ENCODE results near the gene HTT. TPM values are rescaled to one million over a fixed set of nuclear protein-coding genes. Genes with fewer than 3 reads are reported as not detected.

HTT gene
- total and polyA plus RNA-seq, 9 of the 15 experiments (the other 6 are each of a cell fraction or from before 2014, with no cell fraction given), result 0.66 to 31.6 (median 14.7) TPM

DNA sequence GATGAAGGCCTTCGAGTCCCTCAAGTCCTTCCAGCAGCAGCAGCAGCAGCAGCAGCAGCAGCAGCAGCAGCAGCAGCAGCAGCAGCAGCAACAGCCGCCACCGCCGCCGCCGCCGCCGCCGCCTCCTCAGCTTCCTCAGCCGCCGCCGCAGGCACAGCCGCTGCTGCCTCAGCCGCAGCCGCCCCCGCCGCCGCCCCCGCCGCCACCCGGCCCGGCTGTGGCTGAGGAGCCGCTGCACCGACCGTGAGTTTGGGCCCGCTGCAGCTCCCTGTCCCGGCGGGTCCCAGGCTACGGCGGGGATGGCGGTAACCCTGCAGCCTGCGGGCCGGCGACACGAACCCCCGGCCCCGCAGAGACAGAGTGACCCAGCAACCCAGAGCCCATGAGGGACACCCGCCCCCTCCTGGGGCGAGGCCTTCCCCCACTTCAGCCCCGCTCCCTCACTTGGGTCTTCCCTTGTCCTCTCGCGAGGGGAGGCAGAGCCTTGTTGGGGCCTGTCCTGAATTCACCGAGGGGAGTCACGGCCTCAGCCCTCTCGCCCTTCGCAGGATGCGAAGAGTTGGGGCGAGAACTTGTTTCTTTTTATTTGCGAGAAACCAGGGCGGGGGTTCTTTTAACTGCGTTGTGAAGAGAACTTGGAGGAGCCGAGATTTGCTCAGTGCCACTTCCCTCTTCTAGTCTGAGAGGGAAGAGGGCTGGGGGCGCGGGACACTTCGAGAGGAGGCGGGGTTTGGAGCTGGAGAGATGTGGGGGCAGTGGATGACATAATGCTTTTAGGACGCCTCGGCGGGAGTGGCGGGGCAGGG lies 568 bp downstream of the HTT start (continued):
- TF ChIP-seq SIRT6 (IDR thresholded peaks at IDR 0.05; ENCODE audit: low read depth, low read length) (no peak), ZBTB1 (CRISPR knock-in tag; IDR thresholded peaks at IDR 0.05; ENCODE audit: borderline replicate concordance, low read depth) (no peak), PHF21A (IDR thresholded peaks at IDR 0.05; ENCODE audit: borderline replicate concordance, low read depth) (no peak), FOXA3 (CRISPR knock-in tag; conservative IDR thresholded peaks at IDR 0.05 in 1 of 2, IDR thresholded peaks at IDR 0.05 in 1 of 2) (no peak), RHOXF2B (CRISPR knock-in tag; conservative IDR thresholded peaks at IDR 0.05) (no peak), ZFP1 (CRISPR knock-in tag; IDR thresholded peaks at IDR 0.05) (no peak), TBP (optimal IDR thresholded peaks at IDR 0.05; ENCODE audit: low read depth, low read length) (no peak), TARDBP (IDR thresholded peaks at IDR 0.05) (0 out of 2 replicates have a peak, but pooled peaks have one; percentile 26), BRD4 (IDR thresholded peaks at IDR 0.05) (no peak), CCNT2 (IDR thresholded peaks at IDR 0.05; ENCODE audit: borderline replicate concordance, extremely low read depth, insufficient read length, low read depth, low read length) (no peak), CEBPG (CRISPR knock-in tag; IDR thresholded peaks at IDR 0.05) (no peak), CEBPG (tag; conservative IDR thresholded peaks at IDR 0.05 in 1 of 2, IDR thresholded peaks at IDR 0.05 in 1 of 2) (no peak), SMAD4 (CRISPR knock-in tag; conservative IDR thresholded peaks at IDR 0.05) (0 out of 2 replicates have a peak, but pooled peaks have one; percentile 7), NCOA2 (IDR thresholded peaks at IDR 0.05; ENCODE audit: partially characterized antibody in 2 of 2) (no peak), SPI1 (IDR thresholded peaks at IDR 0.05; ENCODE audit: borderline replicate concordance, low read depth, low read length) (peak; percentile 90), CBX1 (IDR thresholded peaks at IDR 0.05; ENCODE audit: low read depth) (no peak), ZNF57 (CRISPR knock-in tag; IDR thresholded peaks at IDR 0.05) (no peak)
- TF ChIP-seq, protein P1, sequence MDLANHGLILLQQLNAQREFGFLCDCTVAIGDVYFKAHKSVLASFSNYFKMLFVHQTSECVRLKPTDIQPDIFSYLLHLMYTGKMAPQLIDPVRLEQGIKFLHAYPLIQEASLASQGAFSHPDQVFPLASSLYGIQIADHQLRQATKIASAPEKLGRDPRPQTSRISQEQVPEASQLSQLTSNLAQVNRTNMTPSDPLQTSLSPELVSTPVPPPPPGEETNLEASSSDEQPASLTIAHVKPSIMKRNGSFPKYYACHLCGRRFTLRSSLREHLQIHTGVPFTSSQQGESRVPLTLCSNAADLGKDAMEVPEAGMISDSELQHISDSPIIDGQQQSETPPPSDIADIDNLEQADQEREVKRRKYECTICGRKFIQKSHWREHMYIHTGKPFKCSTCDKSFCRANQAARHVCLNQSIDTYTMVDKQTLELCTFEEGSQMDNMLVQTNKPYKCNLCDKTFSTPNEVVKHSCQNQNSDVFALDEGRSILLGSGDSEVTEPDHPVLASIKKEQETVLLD (IDR thresholded peaks at IDR 0.05), result no peak
- TF ChIP-seq, protein P2, sequence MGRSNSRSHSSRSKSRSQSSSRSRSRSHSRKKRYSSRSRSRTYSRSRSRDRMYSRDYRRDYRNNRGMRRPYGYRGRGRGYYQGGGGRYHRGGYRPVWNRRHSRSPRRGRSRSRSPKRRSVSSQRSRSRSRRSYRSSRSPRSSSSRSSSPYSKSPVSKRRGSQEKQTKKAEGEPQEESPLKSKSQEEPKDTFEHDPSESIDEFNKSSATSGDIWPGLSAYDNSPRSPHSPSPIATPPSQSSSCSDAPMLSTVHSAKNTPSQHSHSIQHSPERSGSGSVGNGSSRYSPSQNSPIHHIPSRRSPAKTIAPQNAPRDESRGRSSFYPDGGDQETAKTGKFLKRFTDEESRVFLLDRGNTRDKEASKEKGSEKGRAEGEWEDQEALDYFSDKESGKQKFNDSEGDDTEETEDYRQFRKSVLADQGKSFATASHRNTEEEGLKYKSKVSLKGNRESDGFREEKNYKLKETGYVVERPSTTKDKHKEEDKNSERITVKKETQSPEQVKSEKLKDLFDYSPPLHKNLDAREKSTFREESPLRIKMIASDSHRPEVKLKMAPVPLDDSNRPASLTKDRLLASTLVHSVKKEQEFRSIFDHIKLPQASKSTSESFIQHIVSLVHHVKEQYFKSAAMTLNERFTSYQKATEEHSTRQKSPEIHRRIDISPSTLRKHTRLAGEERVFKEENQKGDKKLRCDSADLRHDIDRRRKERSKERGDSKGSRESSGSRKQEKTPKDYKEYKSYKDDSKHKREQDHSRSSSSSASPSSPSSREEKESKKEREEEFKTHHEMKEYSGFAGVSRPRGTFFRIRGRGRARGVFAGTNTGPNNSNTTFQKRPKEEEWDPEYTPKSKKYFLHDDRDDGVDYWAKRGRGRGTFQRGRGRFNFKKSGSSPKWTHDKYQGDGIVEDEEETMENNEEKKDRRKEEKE (IDR thresholded peaks at IDR 0.05; ENCODE audit: borderline replicate concordance in 1 of 2, control insufficient read depth in 1 of 2, low read depth in 2 of 2, low read length in 1 of 2), result no peak
